ENCODE measurements around the gene CDC42SE1.

- TF ChIP-seq, protein P1, sequence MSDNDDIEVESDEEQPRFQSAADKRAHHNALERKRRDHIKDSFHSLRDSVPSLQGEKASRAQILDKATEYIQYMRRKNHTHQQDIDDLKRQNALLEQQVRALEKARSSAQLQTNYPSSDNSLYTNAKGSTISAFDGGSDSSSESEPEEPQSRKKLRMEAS (IDR thresholded peaks at IDR 0.05), result no peak
- TF ChIP-seq NFIC (IDR thresholded peaks at IDR 0.05) (no peak), RAD21 (IDR thresholded peaks at IDR 0.05; ENCODE audit: low read depth) (no peak), YY1 (IDR thresholded peaks at IDR 0.05; ENCODE audit: low read depth) (no peak), EP300 (IDR thresholded peaks at IDR 0.05; ENCODE audit: borderline replicate concordance) (no peak)
These were observed 3.8 kb downstream of the CDC42SE1 start for GRCh38 chr1:151055581-151055980.
